Uterus (tissue), 4 donors: ENCODE results near the gene ATP10A. TPM values are rescaled to one million over a fixed set of nuclear protein-coding genes. Genes with fewer than 3 reads are reported as not detected.

Experiments used
- DNase-seq, 2 donors: peaks; one replicate each; pipeline ENCODE4 v3.0.0-alpha.2; 2019 to 2020
- H3K27ac ChIP-seq, 2 donors: fragments of 200-600 bp; sonication (generic); 1 replicate in 1 of 2; 2 replicates in 1 of 2; pipeline ENCODE4 v1.5.1; 2016 to 2018
- H3K27me3 ChIP-seq, 2 donors: fragments of 200-600 bp; sonication (generic); one replicate each; pipeline ENCODE4 v1.5.1; 2018 to 2019; ENCODE audit warnings: control low read depth in 1 of 2
- H3K36me3 ChIP-seq, 2 donors: fragments of 200-600 bp; sonication (generic); one replicate each; pipeline ENCODE4 v1.5.1; 2019; ENCODE audit warnings: control low read depth in 1 of 2
- H3K4me1 ChIP-seq, 2 donors: fragments of 200-600 bp; sonication (generic); one replicate each; pipeline ENCODE4 v1.5.1; 2018 to 2019; ENCODE audit warnings: control low read depth in 1 of 2
- H3K4me3 ChIP-seq, 2 donors: fragments of 200-600 bp; sonication (generic); 1 replicate in 1 of 2; 2 replicates in 1 of 2; pipeline ENCODE4 v1.5.1; 2018 to 2019; ENCODE audit warnings: mild to moderate bottlenecking in 1 of 2
- H3K9me3 ChIP-seq, 2 donors: fragments of 200-600 bp; sonication (generic); one replicate each; pipeline ENCODE4 v1.5.1; 2019; ENCODE audit warnings: control low read depth in 1 of 2
- POLR2A ChIP-seq, 2 donors: fragments of 450-650 bp; IDR thresholded peaks; one replicate each; pipeline ENCODE4 v1.6.1; 2016; ENCODE audit warnings: antibody characterized with exemption in 2 of 2, mild to moderate bottlenecking in 1 of 2, moderate library complexity in 1 of 2
- intact Hi-C: fragments of 100-400 bp; cut with DNase I; formaldehyde crosslinking; loops from one replicate; pipeline ENCODE4 v1.15.1; 2023; ENCODE audit warnings: low total_unique reads
- total RNA-seq, 4 donors: library from RNA; depleted of rRNA in 3 of 4; stranded (reverse); fragments of >200 nt in 3 of 4; gene quantifications; one replicate each; pipeline versions ENCODE4 v1.1.0 to v1.2.4, GENCODE V29; 2014 to 2023
- TF ChIP-seq, protein P1 (sequence below), 4 experiments: fragments of 200-600 bp in 2 of 4; fragments of 450-650 bp in 2 of 4; sonication (generic) in 2 of 4; IDR thresholded peaks; one replicate each; pipeline ENCODE4 v1.5.1; 2016 to 2019; ENCODE audit warnings: antibody characterized with exemption in 4 of 4, mild to moderate bottlenecking in 2 of 4, moderate library complexity in 1 of 4
- donor health status: DM: yes; HTN: yes; CAD: no.

ATP10A gene
- total RNA-seq, 4 donors from 2014 or later, result 0.29 to 3.8 (median 2.5) TPM

GRCh38 chr15:25691544-25692430 lies 171.3 kb downstream of the ATP10A start:
- DNase-seq, result peak in 1 of 2 donors; percentile 18
- intact Hi-C loops, result no loop called here
- Histone ChIP-seq H3K9me3 (no peaks in the 10 kb centered on the region), H3K36me3 (no peaks in the 10 kb centered on the region), H3K4me1 (no peaks in the 10 kb centered on the region), H3K27ac (no peak overlapping the region), H3K27me3 (no peaks in the 10 kb centered on the region), H3K4me3 (no peak overlapping the region)
- TF ChIP-seq POLR2A (IDR thresholded peaks at IDR 0.05), result no peak
- TF ChIP-seq, protein P1, sequence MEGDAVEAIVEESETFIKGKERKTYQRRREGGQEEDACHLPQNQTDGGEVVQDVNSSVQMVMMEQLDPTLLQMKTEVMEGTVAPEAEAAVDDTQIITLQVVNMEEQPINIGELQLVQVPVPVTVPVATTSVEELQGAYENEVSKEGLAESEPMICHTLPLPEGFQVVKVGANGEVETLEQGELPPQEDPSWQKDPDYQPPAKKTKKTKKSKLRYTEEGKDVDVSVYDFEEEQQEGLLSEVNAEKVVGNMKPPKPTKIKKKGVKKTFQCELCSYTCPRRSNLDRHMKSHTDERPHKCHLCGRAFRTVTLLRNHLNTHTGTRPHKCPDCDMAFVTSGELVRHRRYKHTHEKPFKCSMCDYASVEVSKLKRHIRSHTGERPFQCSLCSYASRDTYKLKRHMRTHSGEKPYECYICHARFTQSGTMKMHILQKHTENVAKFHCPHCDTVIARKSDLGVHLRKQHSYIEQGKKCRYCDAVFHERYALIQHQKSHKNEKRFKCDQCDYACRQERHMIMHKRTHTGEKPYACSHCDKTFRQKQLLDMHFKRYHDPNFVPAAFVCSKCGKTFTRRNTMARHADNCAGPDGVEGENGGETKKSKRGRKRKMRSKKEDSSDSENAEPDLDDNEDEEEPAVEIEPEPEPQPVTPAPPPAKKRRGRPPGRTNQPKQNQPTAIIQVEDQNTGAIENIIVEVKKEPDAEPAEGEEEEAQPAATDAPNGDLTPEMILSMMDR (IDR thresholded peaks at IDR 0.05), result peak in 3 of 4 experiments; percentile 23 to 26 (median 24)

- Histone ChIP-seq H3K27ac (no peak overlapping the region), H3K36me3 (no peaks in the 10 kb centered on the region), H3K9me3 (no peaks in the 10 kb centered on the region), H3K27me3 (no peaks in the 10 kb centered on the region), H3K4me3 (no peak overlapping the region), H3K4me1 (no peaks in the 10 kb centered on the region)
- TF ChIP-seq, protein P1 (IDR thresholded peaks at IDR 0.05), result no peak
- TF ChIP-seq POLR2A (IDR thresholded peaks at IDR 0.05), result no peak
- DNase-seq, result peak in 1 of 2 donors; percentile 23
- intact Hi-C loops, result no loop called here
Measured at GRCh38 chr15:25690673-25691543, 172.2 kb downstream of the ATP10A start.

GRCh38 chr15:25689592-25689991 lies 173.5 kb downstream of the ATP10A start:
- Histone ChIP-seq H3K4me1 (no peaks in the 10 kb centered on the region), H3K36me3 (no peaks in the 10 kb centered on the region), H3K27ac (no peak overlapping the region), H3K4me3 (no peak overlapping the region), H3K27me3 (no peaks in the 10 kb centered on the region), H3K9me3 (no peaks in the 10 kb centered on the region)
- intact Hi-C loops, result no loop called here
- peak in 1 of 2 donors; percentile 4 for DNase-seq
- TF ChIP-seq, protein P1 (IDR thresholded peaks at IDR 0.05), result no peak
- TF ChIP-seq POLR2A (IDR thresholded peaks at IDR 0.05), result no peak

DNA sequence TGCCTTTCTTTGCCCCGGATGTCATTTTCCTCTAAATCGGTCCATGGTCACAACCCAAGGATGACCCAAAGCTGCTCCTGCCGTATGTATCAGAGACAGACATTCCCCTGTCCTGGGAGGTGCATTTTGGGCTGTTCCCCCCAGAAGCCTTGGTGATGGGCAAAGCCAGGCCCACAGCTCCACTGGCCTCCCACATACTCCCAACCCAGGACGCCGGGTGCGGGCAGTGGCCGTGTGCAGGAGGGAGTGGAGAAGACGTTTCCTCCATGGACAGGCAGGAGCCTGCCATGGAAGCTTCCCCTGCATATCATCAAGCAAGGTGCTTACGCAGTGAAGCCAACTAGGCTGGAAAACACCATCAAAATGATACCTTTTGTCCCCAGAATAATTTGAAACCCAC lies 175.0 kb downstream of the ATP10A start:
- Histone ChIP-seq H3K9me3 (no peaks in the 10 kb centered on the region), H3K36me3 (no peaks in the 10 kb centered on the region), H3K27ac (no peak overlapping the region), H3K27me3 (no peaks in the 10 kb centered on the region), H3K4me1 (peaks cover 0 to 8% of the 10 kb centered on the region in 2 donors), H3K4me3 (no peak overlapping the region)
- intact Hi-C loops, result no loop called here
- no peak for TF ChIP-seq POLR2A (IDR thresholded peaks at IDR 0.05)
- TF ChIP-seq, protein P1 (IDR thresholded peaks at IDR 0.05), result no peak
- DNase-seq, result peak in 1 of 2 donors; percentile 7
